DOHH2 (cell line): Measurements from ENCODE around the gene NFIB.

Experiments
- H3F3A ChIP-seq: fragments of 200-600 bp; sonication (generic), shearing (Covaris generic); 2 replicates; pipeline ENCODE4 v1.6.0; 2016; ENCODE audit warnings: antibody characterized with exemption, mild to moderate bottlenecking; ENCODE audit not compliant: control insufficient read depth, insufficient read depth
- H3K27ac ChIP-seq: fragments of 200-600 bp; sonication (generic); 2 replicates; pipeline ENCODE4 v1.5.1; 2014; ENCODE audit warnings: low read depth, mild to moderate bottlenecking, low read length, moderate library complexity
- H3K27me3 ChIP-seq: fragments of 200-600 bp; sonication (generic); 2 replicates; pipeline ENCODE4 v1.6.1; 2014; ENCODE audit warnings: mild to moderate bottlenecking, low read length, mixed read lengths; ENCODE audit not compliant: control insufficient read depth
- H3K36me3 ChIP-seq: fragments of 200-600 bp; sonication (generic); 2 replicates; pipeline ENCODE4 v1.6.1; 2014; ENCODE audit warnings: mild to moderate bottlenecking, low read length, moderate library complexity, mixed read lengths; ENCODE audit not compliant: control insufficient read depth
- H3K4me1 ChIP-seq: fragments of 200-600 bp; sonication (generic); 2 replicates; pipeline ENCODE4 v1.6.1; 2014; ENCODE audit warnings: mild to moderate bottlenecking, low read length, mixed read lengths; ENCODE audit not compliant: control insufficient read depth
- H3K4me2 ChIP-seq: fragments of 200-600 bp; sonication (generic); 2 replicates; pipeline ENCODE4 v1.6.0; 2014; ENCODE audit warnings: mild to moderate bottlenecking, low read length, moderate library complexity
- H3K4me3 ChIP-seq: fragments of 200-600 bp; sonication (generic); 2 replicates; pipeline ENCODE4 v1.5.1; 2014; ENCODE audit warnings: mild to moderate bottlenecking, low read length, mixed read lengths
- H3K79me2 ChIP-seq: fragments of 200-600 bp; sonication (generic); 2 replicates; pipeline ENCODE4 v1.6.1; 2014; ENCODE audit warnings: mild to moderate bottlenecking, low read length, mixed read lengths; ENCODE audit not compliant: control insufficient read depth
- H3K9me2 ChIP-seq: fragments of 200-600 bp; sonication (generic); replicated peaks from 2 replicates; pipeline ENCODE4 v1.6.1; 2014; ENCODE audit warnings: mild to moderate bottlenecking, low read length, mixed read lengths; ENCODE audit not compliant: control insufficient read depth
- H3K9me3 ChIP-seq: fragments of 200-600 bp; sonication (generic); 2 replicates; pipeline ENCODE4 v1.6.1; 2014; ENCODE audit warnings: antibody characterized with exemption, low read length, mixed read lengths; ENCODE audit not compliant: control insufficient read depth, insufficient read depth
- H4K20me1 ChIP-seq: fragments of 200-600 bp; sonication (generic); 2 replicates; pipeline ENCODE4 v1.6.0; 2014; ENCODE audit warnings: low read depth, mild to moderate bottlenecking, antibody characterized with exemption, low read length, moderate library complexity; ENCODE audit not compliant: control insufficient read depth, insufficient read depth
- EZH2phosphoT487 ChIP-seq: fragments of 200-600 bp; sonication (generic); IDR thresholded peaks from 2 replicates; pipeline ENCODE4 v1.6.1; 2017; ENCODE audit warnings: borderline replicate concordance, mild to moderate bottlenecking, antibody characterized with exemption, low read length, moderate library complexity, mixed read lengths
- TF ChIP-seq, protein P1 (sequence below): fragments of 200-600 bp; sonication (generic); IDR thresholded peaks from one replicate; pipeline ENCODE4 v1.5.1; 2014; ENCODE audit warnings: antibody characterized with exemption, mild to moderate bottlenecking, low read depth, low read length; ENCODE audit not compliant: poor library complexity, severe bottlenecking

NFIB gene

DNA sequence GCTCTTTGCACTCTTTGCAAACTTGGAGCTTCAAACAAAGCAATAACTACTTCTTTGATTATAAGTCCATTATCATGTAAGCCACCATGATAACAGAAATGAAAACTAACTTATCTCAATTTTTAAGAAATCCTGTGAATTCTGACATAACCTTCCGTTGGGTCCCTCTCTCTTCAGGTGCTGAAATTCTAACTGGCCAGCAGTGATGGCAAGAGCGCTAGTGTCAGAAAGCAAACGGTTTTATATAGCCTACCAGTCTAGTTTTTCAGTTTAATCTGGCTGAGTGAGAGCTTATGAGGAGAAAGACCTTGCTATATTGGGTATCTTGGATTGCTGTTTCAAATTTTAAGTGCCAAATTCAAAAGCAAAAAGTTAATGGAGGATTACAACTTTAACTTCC, 13.4 kb downstream of the NFIB start:
- H3K36me3 ChIP-seq: no peaks in the 10 kb centered on the region

GRCh38 chr9:14300040-14300439, 13.9 kb downstream of the NFIB start:
- Histone ChIP-seq H3K79me2 (no peaks in the 10 kb centered on the region), H3K9me3 (no peaks in the 10 kb centered on the region), H3K27ac (no peak overlapping the region)

More for the DNA sequence above, 13.4 kb downstream of the NFIB start:
- Histone ChIP-seq H3K9me2 (no peaks in the 10 kb centered on the region), H3K79me2 (no peaks in the 10 kb centered on the region), H3K4me3 (no peak overlapping the region), H3K9me3 (no peaks in the 10 kb centered on the region), H3K27ac (no peak overlapping the region), H4K20me1 (no peaks in the 10 kb centered on the region), H3K4me1 (no peaks in the 10 kb centered on the region), H3K27me3 (no peaks in the 10 kb centered on the region), H3K4me2 (no peak overlapping the region), H3F3A (no peaks in the 10 kb centered on the region)
- TF ChIP-seq, protein P1, sequence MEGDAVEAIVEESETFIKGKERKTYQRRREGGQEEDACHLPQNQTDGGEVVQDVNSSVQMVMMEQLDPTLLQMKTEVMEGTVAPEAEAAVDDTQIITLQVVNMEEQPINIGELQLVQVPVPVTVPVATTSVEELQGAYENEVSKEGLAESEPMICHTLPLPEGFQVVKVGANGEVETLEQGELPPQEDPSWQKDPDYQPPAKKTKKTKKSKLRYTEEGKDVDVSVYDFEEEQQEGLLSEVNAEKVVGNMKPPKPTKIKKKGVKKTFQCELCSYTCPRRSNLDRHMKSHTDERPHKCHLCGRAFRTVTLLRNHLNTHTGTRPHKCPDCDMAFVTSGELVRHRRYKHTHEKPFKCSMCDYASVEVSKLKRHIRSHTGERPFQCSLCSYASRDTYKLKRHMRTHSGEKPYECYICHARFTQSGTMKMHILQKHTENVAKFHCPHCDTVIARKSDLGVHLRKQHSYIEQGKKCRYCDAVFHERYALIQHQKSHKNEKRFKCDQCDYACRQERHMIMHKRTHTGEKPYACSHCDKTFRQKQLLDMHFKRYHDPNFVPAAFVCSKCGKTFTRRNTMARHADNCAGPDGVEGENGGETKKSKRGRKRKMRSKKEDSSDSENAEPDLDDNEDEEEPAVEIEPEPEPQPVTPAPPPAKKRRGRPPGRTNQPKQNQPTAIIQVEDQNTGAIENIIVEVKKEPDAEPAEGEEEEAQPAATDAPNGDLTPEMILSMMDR: no peak
- no peak for TF ChIP-seq EZH2phosphoT487

GRCh38 chr9:14298601-14299022, 15.3 kb downstream of the NFIB start:
- H3K27ac ChIP-seq: no peak overlapping the region
- no peak for TF ChIP-seq EZH2phosphoT487
- TF ChIP-seq, protein P1: no peak
- H3K4me3 ChIP-seq: no peak overlapping the region
- no peaks in the 10 kb centered on the region for H3F3A ChIP-seq
- no peaks in the 10 kb centered on the region for H3K36me3 ChIP-seq
- no peaks in the 10 kb centered on the region for H4K20me1 ChIP-seq
- no peaks in the 10 kb centered on the region for H3K4me1 ChIP-seq
- H3K79me2 ChIP-seq: no peaks in the 10 kb centered on the region
- H3K9me2 ChIP-seq: no peaks in the 10 kb centered on the region
- no peaks in the 10 kb centered on the region for H3K9me3 ChIP-seq
- H3K4me2 ChIP-seq: no peak overlapping the region
- H3K27me3 ChIP-seq: no peaks in the 10 kb centered on the region

More at GRCh38 chr9:14300040-14300439, 13.9 kb downstream of the NFIB start:
- Histone ChIP-seq H3K4me1 (no peaks in the 10 kb centered on the region), H3K4me2 (no peak overlapping the region), H3K4me3 (no peak overlapping the region), H3K27me3 (no peaks in the 10 kb centered on the region), H3K9me2 (no peaks in the 10 kb centered on the region), H3K36me3 (no peaks in the 10 kb centered on the region), H4K20me1 (no peaks in the 10 kb centered on the region), H3F3A (no peaks in the 10 kb centered on the region)
- no peak for TF ChIP-seq EZH2phosphoT487
- TF ChIP-seq, protein P1: no peak
